ENCODE results near the gene ITCH.
A peak's percentile ranks its signal among the peaks of the same experiment; 100 is the strongest.

ITCH gene

DNA sequence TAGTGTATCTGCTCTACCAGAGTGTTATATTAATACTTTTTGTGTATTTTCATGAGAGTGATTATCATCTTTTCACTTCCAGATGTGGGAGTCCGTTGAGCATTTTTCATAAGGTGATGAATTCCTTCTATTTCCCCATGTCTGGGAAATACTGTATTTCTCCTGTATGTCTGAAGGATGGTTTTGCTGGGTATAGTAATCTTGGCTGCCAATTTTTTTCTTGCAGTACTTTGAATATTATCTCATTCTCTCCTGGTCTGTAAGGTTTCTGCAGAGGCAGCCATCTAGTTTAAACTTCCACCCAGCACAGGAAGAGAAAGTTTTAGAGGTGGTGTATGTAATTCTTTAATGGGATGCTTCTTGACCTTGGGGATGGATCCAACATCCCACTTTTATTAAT lies 137.8 kb downstream of the ITCH start:
- DNase-seq (ENCODE audit: low read depth) = no peak
- no peak overlapping the region for H3K4me3 ChIP-seq (ENCODE audit: control insufficient read depth, low read depth, low read length)
- TF ChIP-seq, protein P1, sequence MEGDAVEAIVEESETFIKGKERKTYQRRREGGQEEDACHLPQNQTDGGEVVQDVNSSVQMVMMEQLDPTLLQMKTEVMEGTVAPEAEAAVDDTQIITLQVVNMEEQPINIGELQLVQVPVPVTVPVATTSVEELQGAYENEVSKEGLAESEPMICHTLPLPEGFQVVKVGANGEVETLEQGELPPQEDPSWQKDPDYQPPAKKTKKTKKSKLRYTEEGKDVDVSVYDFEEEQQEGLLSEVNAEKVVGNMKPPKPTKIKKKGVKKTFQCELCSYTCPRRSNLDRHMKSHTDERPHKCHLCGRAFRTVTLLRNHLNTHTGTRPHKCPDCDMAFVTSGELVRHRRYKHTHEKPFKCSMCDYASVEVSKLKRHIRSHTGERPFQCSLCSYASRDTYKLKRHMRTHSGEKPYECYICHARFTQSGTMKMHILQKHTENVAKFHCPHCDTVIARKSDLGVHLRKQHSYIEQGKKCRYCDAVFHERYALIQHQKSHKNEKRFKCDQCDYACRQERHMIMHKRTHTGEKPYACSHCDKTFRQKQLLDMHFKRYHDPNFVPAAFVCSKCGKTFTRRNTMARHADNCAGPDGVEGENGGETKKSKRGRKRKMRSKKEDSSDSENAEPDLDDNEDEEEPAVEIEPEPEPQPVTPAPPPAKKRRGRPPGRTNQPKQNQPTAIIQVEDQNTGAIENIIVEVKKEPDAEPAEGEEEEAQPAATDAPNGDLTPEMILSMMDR (conservative IDR thresholded peaks at IDR 0.05; ENCODE audit: control insufficient read depth, insufficient read depth, low read depth, low read length) = no peak

DNA sequence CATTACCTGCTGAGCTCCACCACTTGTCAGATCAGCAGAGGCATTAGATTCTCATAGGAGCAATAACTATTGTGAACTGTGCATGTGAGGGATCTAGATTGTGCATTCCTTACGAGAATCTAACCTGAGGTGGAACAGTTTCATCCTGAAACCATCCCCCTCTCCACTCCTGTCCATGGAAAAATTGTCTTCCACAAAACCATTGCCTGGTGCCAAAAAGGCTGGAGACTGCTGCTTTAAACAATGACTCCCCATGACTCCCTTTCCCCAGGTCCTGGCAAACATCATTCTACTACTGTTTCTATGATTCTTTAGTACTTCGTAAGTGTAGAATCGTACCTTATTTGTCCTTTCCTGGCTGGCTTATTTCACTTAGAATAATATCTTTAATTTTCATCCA lies 143.4 kb downstream of the ITCH start:
- no peak for DNase-seq (ENCODE audit: low read depth)
- H3K4me3 ChIP-seq (ENCODE audit: control insufficient read depth, low read depth, low read length) = no peak overlapping the region
- TF ChIP-seq, protein P1 (conservative IDR thresholded peaks at IDR 0.05; ENCODE audit: control insufficient read depth, insufficient read depth, low read depth, low read length) = no peak

- TF ChIP-seq, protein P1 (conservative IDR thresholded peaks at IDR 0.05; ENCODE audit: control insufficient read depth, insufficient read depth, low read depth, low read length) = no peak
- no peak for DNase-seq (ENCODE audit: low read depth)
- no peak overlapping the region for H3K4me3 ChIP-seq (ENCODE audit: control insufficient read depth, low read depth, low read length)
Observed at GRCh38 chr20:34507702-34508413, 144.8 kb downstream of the ITCH start.

GRCh38 chr20:34510575-34510974 lies 147.5 kb downstream of the ITCH start:
- TF ChIP-seq, protein P1 (conservative IDR thresholded peaks at IDR 0.05; ENCODE audit: control insufficient read depth, insufficient read depth, low read depth, low read length) = no peak
- no peak overlapping the region for H3K4me3 ChIP-seq (ENCODE audit: control insufficient read depth, low read depth, low read length)
- no peak for DNase-seq (ENCODE audit: low read depth)

DNA sequence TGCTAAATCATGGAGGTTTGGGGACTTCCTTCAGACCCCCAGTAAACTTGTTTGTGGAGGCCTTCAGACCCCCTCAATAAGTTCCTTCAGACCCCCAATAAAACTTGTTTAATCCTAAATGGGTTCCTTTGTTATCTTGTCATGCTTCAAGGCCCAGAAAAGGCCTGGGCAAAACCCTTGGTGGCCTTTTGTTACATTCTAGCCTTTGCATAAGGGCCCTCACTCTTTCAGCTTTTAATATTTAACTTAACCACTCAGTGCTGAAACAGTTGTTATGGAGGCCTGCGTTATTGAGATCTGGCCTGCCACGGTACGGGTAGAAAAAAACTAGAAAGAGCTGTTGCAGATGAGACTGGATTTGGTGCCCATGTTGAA lies 148.8 kb downstream of the ITCH start:
- H3K4me3 ChIP-seq (ENCODE audit: control insufficient read depth, low read depth, low read length) = no peak overlapping the region
- TF ChIP-seq, protein P1 (conservative IDR thresholded peaks at IDR 0.05; ENCODE audit: control insufficient read depth, insufficient read depth, low read depth, low read length) = no peak
- DNase-seq (ENCODE audit: low read depth) = no peak

DNA sequence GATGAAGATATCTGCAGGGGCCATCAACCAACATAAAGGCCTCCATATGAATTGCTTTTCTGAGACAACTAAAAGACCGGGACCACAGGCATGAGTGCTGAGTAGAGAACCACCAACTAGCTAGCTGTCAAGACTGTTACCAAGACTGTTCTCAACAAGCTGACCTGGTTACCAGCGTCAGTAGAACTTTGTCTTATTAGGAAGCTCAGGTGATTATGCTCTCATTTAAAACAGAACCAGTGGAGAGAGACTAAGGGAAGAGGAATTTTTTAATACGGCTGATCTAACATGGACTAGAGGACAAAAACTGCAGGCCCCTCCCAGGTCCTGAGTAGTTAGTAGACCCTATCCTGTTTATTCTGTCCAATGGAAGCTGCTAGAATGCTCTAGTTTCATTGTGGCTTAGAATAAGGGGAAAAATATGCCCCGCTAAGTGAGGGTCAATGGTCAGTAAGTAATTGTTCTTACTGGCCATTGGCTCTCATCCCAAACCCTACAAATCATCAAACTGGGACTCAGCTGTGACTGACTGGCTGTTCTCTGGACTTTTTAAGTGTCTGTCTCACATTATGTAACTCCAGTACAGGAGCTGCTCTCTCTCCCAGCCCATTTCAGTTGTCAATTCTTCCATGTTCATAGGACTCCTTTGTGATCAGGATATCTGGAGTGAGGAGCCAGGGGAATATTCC lies 149.3 kb downstream of the ITCH start:
- DNase-seq (ENCODE audit: low read depth) = peak; percentile 43
- TF ChIP-seq, protein P1 (conservative IDR thresholded peaks at IDR 0.05; ENCODE audit: control insufficient read depth, insufficient read depth, low read depth, low read length) = no peak
- H3K4me3 ChIP-seq (ENCODE audit: control insufficient read depth, low read depth, low read length) = no peak overlapping the region

All from fibroblast of mammary gland (primary cell).